Panc1 (cell line): ENCODE results near the gene PTRHD1. TPM values are rescaled to one million over a fixed set of nuclear protein-coding genes. Genes with fewer than 3 reads are reported as not detected.

ENCODE experiments used
- ATAC-seq: fragments of 200-7000 bp; cut with Tn5 transposase; 2 replicates; pipeline ENCODE4 v1.9.1; 2020; ENCODE audit warnings: mild to moderate bottlenecking, moderate library complexity
- BruUV-seq: library from RNA; stranded (reverse); fragments of 400-500 nt; replicated peaks from 2 replicates; lab custom pipeline; 2021; lab: Mats Ljungman, UMichigan
- CTCF ChIA-PET: fragments of 300-600 bp; sonication (Branson Sonifier 250); formaldehyde crosslinking; loops from one replicate; lab custom pipeline; 2022; ENCODE audit warnings: antibody characterized with exemption; lab: Charles Lee
- POLR2A ChIA-PET: fragments of 300-600 bp; sonication (Branson Sonifier 250); formaldehyde crosslinking; loops from one replicate; lab custom pipeline; 2022; ENCODE audit warnings: antibody characterized with exemption; lab: Charles Lee
- DNase-seq: peaks from one replicate; pipeline ENCODE4 v3.0.0-alpha.2; 2010; ENCODE audit warnings: low read depth, low spot score
- H3K27ac ChIP-seq: 2 replicates; pipeline ENCODE4 v1.5.1; 2011; ENCODE audit warnings: mild to moderate bottlenecking, low read length, inconsistent platforms
- H3K27me3 ChIP-seq: fragments of 200-500 bp; sonication (Bioruptor generic); 2 replicates; pipeline ENCODE4 v1.6.0; 2014; ENCODE audit warnings: low read length, inconsistent platforms; ENCODE audit not compliant: control insufficient read depth, insufficient read depth
- H3K36me3 ChIP-seq: fragments of 200-500 bp; sonication (Bioruptor generic); 2 replicates; pipeline ENCODE4 v1.5.1; 2014; ENCODE audit warnings: inconsistent platforms, mild to moderate bottlenecking, low read length, moderate library complexity; ENCODE audit not compliant: control insufficient read depth, insufficient read depth
- H3K4me1 ChIP-seq: 2 replicates; pipeline ENCODE4 v1.5.1; 2011; ENCODE audit warnings: inconsistent platforms, mild to moderate bottlenecking, low read length, moderate library complexity; ENCODE audit not compliant: control insufficient read depth, insufficient read depth
- H3K4me3 ChIP-seq, 2 experiments: 2 replicates each; pipeline ENCODE4 v1.5.1; 2011 to 2012; ENCODE audit warnings: low read depth in 2 of 2, low read length in 2 of 2, mild to moderate bottlenecking in 2 of 2, inconsistent platforms in 1 of 2, moderate library complexity in 1 of 2
- H3K9me3 ChIP-seq: fragments of 200-500 bp; sonication (Bioruptor generic); 2 replicates; pipeline ENCODE4 v1.5.1; 2014; ENCODE audit warnings: low read depth, mild to moderate bottlenecking, inconsistent platforms, low read length, moderate library complexity; ENCODE audit not compliant: control insufficient read depth, insufficient read depth
- POLR2AphosphoS5 ChIP-seq: IDR thresholded peaks from 2 replicates; pipeline ENCODE4 v1.6.1; 2012; ENCODE audit warnings: mild to moderate bottlenecking, low read depth, low read length, moderate library complexity
- SIN3A ChIP-seq: IDR thresholded peaks from 2 replicates; pipeline ENCODE4 v1.6.1; 2012; ENCODE audit warnings: low read depth, mild to moderate bottlenecking, low read length, moderate library complexity, borderline replicate concordance; ENCODE audit not compliant: insufficient read depth
- TCF7L2 ChIP-seq: IDR thresholded peaks from 2 replicates; pipeline ENCODE4 v1.6.1; 2011; ENCODE audit warnings: mild to moderate bottlenecking, low read depth, low read length, inconsistent platforms
- in situ Hi-C: cut with HindIII; loops from 2 replicates; pipeline ENCODE4 v1.10.0; 2016; ENCODE audit warnings: low sequenced_read_pairs, low pct_unique_long_range_greater_than_20kb
- intact Hi-C: fragments of 100-400 bp; cut with micrococcal nuclease; formaldehyde crosslinking; loops from one replicate; pipeline ENCODE4 v1.10.0; 2022; ENCODE audit not compliant: unreplicated experiment
- total RNA-seq: library from RNA; stranded (reverse); gene quantifications from one replicate; pipeline ENCODE4 v1.2.1, GENCODE V29; 2021; ENCODE audit not compliant: unreplicated experiment
- TF ChIP-seq, protein P1 (sequence below), 2 experiments: IDR thresholded peaks; 2 replicates each; pipeline ENCODE4 v1.6.1; 2011 to 2012; ENCODE audit warnings: low read depth in 2 of 2, control low read depth in 1 of 2, low read length in 1 of 2, mild to moderate bottlenecking in 1 of 2, moderate library complexity in 1 of 2; ENCODE audit not compliant: insufficient read depth in 1 of 2
- TF ChIP-seq, protein P2 (sequence below): fragments of 450-650 bp; IDR thresholded peaks from 2 replicates; pipeline ENCODE4 v1.5.1; 2017; ENCODE audit warnings: mild to moderate bottlenecking

PTRHD1 gene
- total RNA-seq, 1 experiment from 2014 or later, result 55.1 TPM

GRCh38 chr2:24743924-24744323 is 49.3 kb downstream of the PTRHD1 start:
- Histone ChIP-seq H3K36me3 (no peaks in the 10 kb centered on the region), H3K9me3 (no peaks in the 10 kb centered on the region), H3K4me3 (no peak overlapping the region), H3K4me1 (no peaks in the 10 kb centered on the region), H3K27ac (no peak overlapping the region), H3K27me3 (no peaks in the 10 kb centered on the region)
- no peak for TF ChIP-seq SIN3A
- no peak for TF ChIP-seq TCF7L2
- TF ChIP-seq, protein P1, sequence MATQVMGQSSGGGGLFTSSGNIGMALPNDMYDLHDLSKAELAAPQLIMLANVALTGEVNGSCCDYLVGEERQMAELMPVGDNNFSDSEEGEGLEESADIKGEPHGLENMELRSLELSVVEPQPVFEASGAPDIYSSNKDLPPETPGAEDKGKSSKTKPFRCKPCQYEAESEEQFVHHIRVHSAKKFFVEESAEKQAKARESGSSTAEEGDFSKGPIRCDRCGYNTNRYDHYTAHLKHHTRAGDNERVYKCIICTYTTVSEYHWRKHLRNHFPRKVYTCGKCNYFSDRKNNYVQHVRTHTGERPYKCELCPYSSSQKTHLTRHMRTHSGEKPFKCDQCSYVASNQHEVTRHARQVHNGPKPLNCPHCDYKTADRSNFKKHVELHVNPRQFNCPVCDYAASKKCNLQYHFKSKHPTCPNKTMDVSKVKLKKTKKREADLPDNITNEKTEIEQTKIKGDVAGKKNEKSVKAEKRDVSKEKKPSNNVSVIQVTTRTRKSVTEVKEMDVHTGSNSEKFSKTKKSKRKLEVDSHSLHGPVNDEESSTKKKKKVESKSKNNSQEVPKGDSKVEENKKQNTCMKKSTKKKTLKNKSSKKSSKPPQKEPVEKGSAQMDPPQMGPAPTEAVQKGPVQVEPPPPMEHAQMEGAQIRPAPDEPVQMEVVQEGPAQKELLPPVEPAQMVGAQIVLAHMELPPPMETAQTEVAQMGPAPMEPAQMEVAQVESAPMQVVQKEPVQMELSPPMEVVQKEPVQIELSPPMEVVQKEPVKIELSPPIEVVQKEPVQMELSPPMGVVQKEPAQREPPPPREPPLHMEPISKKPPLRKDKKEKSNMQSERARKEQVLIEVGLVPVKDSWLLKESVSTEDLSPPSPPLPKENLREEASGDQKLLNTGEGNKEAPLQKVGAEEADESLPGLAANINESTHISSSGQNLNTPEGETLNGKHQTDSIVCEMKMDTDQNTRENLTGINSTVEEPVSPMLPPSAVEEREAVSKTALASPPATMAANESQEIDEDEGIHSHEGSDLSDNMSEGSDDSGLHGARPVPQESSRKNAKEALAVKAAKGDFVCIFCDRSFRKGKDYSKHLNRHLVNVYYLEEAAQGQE (IDR thresholded peaks at IDR 0.05; ENCODE audit: insufficient read depth in 1 of 2, low read depth in 2 of 2, low read length in 1 of 2), result no peak
- no peak for TF ChIP-seq POLR2AphosphoS5
- TF ChIP-seq, protein P2, sequence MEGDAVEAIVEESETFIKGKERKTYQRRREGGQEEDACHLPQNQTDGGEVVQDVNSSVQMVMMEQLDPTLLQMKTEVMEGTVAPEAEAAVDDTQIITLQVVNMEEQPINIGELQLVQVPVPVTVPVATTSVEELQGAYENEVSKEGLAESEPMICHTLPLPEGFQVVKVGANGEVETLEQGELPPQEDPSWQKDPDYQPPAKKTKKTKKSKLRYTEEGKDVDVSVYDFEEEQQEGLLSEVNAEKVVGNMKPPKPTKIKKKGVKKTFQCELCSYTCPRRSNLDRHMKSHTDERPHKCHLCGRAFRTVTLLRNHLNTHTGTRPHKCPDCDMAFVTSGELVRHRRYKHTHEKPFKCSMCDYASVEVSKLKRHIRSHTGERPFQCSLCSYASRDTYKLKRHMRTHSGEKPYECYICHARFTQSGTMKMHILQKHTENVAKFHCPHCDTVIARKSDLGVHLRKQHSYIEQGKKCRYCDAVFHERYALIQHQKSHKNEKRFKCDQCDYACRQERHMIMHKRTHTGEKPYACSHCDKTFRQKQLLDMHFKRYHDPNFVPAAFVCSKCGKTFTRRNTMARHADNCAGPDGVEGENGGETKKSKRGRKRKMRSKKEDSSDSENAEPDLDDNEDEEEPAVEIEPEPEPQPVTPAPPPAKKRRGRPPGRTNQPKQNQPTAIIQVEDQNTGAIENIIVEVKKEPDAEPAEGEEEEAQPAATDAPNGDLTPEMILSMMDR, result no peak
- POLR2A ChIA-PET, result no interaction called here
- CTCF ChIA-PET, result no interaction called here
- in situ Hi-C loops (no loop called here), intact Hi-C loops (no loop called here)
- DNase-seq (no peak), ATAC-seq (no peak)
- BruUV-seq, result no TSS peak

- Histone ChIP-seq H3K4me1 (no peaks in the 10 kb centered on the region), H3K27me3 (no peaks in the 10 kb centered on the region), H3K27ac (no peak overlapping the region), H3K9me3 (no peaks in the 10 kb centered on the region), H3K4me3 (no peak overlapping the region), H3K36me3 (no peaks in the 10 kb centered on the region)
- DNase-seq, result no peak
- in situ Hi-C loops, result no loop called here
- POLR2A ChIA-PET, result no interaction called here
- no TSS peak for BruUV-seq
- no peak for TF ChIP-seq TCF7L2
- TF ChIP-seq, protein P2, result no peak
- TF ChIP-seq POLR2AphosphoS5, result no peak
- TF ChIP-seq SIN3A, result no peak
- TF ChIP-seq, protein P1 (IDR thresholded peaks at IDR 0.05; ENCODE audit: insufficient read depth in 1 of 2, low read depth in 2 of 2, low read length in 1 of 2), result no peak
- no peak for ATAC-seq
- intact Hi-C loops, result no loop called here
- CTCF ChIA-PET, result no interaction called here
Measured at GRCh38 chr2:24742730-24743129, 50.5 kb downstream of the PTRHD1 start.
